Activated naive CD4-positive, alpha-beta T cell treated with anti-CD3 and anti-CD28 coated beads, Interleukin-2, amount 50 U/mL, for 24 hours (primary cell): ENCODE measurements around the gene SERINC3.

ENCODE experiments used
- H3K27ac Mint-ChIP-seq: one replicate; pipeline ENCODE4 v1.8.0; 2021; ENCODE audit warnings: mild to moderate bottlenecking, mixed read lengths
- H3K27me3 Mint-ChIP-seq: one replicate; pipeline ENCODE4 v1.8.0; 2021; ENCODE audit warnings: mixed read lengths
- H3K36me3 Mint-ChIP-seq: one replicate; pipeline ENCODE4 v1.8.0; 2021; ENCODE audit warnings: mixed read lengths
- H3K4me1 Mint-ChIP-seq: one replicate; pipeline ENCODE4 v1.8.0; 2021; ENCODE audit warnings: mixed read lengths
- H3K4me3 Mint-ChIP-seq: one replicate; pipeline ENCODE4 v1.8.0; 2021; ENCODE audit warnings: mild to moderate bottlenecking, mixed read lengths
- H3K9me3 Mint-ChIP-seq: one replicate; pipeline ENCODE4 v1.8.0; 2021; ENCODE audit warnings: mixed read lengths

SERINC3 gene

DNA sequence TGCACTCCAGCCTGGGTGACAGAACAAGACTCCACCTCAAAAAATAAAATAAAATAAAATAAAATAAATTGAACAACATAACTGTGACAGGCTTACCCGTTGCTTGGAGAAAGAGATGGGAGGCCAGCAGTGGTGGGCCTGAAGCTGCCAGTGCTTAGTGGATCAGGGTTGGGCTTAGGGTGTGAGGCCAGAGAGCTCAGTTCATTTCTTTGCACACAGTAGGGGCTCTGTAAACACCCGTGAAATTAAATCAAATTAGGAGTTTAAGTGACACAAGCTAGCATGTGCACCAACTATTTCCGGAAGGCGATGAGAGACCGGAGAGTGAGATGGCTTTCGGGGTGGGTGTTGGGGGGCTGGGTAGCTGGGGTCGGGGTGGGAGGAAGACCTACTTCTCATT, 72.0 kb downstream of the SERINC3 start:
- Mint-ChIP-seq H3K27me3 (no peaks in the 10 kb centered on the region), H3K27ac (no peak overlapping the region), H3K36me3 (no peaks in the 10 kb centered on the region), H3K4me3 (no peak overlapping the region), H3K9me3 (no peaks in the 10 kb centered on the region), H3K4me1 (no peaks in the 10 kb centered on the region)

DNA sequence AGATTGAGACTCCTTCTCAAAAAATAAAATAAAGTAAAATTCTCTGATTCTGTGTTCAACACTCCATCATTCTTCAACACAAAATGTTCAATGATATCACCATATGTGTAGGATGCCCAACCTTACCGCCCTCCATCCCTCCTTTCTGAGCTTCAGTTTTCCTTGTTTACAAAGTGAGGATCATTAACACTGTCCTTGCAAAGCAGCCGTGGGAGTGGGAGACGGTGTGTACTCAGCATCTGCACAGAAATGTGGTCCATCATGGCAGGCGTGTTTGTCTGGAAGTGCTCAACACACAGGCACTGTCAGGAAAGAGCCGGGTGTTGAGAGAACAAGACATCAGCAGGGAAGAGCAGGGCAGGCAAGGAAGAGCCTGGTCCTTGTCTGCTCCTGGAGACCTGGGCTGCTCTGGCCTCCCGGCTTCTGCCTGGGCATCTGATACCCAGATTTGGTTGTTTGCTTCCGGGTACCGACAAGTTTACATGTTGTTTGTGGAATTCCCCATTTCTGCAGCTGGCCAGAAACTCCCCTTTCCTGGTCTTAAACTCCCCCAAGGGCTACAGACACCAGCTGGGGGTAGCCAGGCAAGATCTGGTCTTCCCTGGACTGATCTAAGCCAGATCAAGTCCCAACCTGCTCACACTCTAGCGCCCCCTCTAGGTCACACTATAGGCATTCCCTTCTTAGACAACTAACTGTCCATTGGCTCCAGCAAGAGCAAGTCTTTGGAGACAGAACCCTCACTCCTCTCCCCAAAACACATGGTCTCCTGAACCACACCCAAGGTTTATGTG, 72.9 kb downstream of the SERINC3 start:
- no peaks in the 10 kb centered on the region for H3K4me1 Mint-ChIP-seq
- no peaks in the 10 kb centered on the region for H3K36me3 Mint-ChIP-seq
- no peaks in the 10 kb centered on the region for H3K9me3 Mint-ChIP-seq
- H3K27ac Mint-ChIP-seq = no peak overlapping the region
- no peak overlapping the region for H3K4me3 Mint-ChIP-seq
- no peaks in the 10 kb centered on the region for H3K27me3 Mint-ChIP-seq

DNA sequence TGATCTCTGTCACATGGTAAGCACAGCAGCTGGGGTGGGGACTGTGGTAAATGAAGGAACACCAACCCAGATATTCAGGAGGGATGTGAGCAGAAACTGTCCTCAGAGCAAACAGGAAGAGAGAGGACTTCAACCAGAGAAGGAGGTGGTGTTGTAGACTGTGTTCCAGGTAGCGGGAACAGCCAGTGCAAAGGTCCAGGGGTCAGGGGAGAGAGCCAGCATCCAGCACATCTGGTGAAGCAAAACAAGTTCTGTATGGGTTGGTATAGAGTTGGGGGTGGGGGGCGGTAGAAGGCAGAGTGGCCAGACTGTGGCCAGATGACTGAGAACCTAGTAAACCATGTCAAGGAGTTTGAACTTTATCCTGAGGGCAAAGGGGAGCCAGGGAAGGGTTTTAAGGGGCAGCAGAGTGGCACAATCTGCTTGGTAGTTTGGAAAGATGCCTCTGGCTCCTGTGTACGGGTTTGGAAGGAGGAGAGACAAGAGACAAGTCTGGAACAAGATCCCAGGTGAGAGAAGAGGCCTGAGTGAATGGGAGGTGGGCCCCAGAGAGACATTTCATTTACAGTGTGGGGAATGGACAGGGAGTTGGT, 73.9 kb downstream of the SERINC3 start:
- Mint-ChIP-seq H3K36me3 (no peaks in the 10 kb centered on the region), H3K4me1 (no peaks in the 10 kb centered on the region), H3K27ac (no peak overlapping the region), H3K4me3 (no peak overlapping the region), H3K9me3 (no peaks in the 10 kb centered on the region), H3K27me3 (no peaks in the 10 kb centered on the region)
